Measurements from ENCODE around the gene TLE6. TPM values are rescaled to one million over a fixed set of nuclear protein-coding genes. Genes with fewer than 3 reads are reported as not detected.
A peak's percentile ranks its signal among the peaks of the same experiment; 100 is the strongest.

Gene TLE6
- total and polyA plus RNA-seq, 4 donors = 0.47 to 2.8 (median 1.2) TPM

DNA sequence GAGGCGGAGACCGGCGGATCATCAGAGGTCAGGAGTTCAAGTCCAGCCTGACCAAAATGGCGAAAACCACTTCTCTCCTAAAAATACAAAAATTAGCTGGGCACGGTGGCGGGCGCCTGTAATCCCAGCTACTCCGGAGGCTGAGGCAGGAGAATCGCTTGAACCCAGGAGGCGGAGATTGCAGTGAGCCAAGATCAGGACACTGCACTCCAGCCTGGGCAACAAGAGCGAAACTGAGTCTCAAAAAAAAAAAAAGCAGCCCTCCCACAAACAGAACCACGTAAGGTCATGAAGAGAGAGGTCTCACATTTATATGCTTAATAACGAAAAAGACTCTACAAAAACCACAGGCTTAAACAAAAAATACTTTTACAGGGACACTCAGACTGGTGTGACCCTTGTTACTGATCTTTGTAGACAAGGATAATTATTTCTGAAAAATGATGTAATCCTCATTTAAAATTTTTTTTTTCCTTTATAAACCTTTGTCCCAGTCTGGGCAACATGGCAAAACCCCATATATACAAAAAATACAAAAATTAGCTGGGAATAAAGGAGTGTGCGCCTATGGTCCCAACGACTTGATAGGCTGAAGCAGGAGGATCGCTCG lies 31.7 kb upstream of the TLE6 start:
- H3K4me1 ChIP-seq (ENCODE audit: control insufficient read depth in 4 of 4, insufficient read depth in 4 of 4, low read length in 3 of 4) = peaks cover 8 to 22% (median 17%) of the 10 kb centered on the region in 4 donors
- no peak overlapping the region for H3K9ac ChIP-seq (ENCODE audit: low read depth in 1 of 2, low read length in 2 of 2)
- no peaks in the 10 kb centered on the region for H3K9me3 ChIP-seq (ENCODE audit: control insufficient read depth in 4 of 4, low read length in 3 of 4)
- no peaks in the 10 kb centered on the region for H3K27me3 ChIP-seq (ENCODE audit: control insufficient read depth in 4 of 4, insufficient read depth in 4 of 4, low read length in 3 of 4)
- no peak for TF ChIP-seq RXRA (IDR thresholded peaks at IDR 0.05)
- TF ChIP-seq SP1 (IDR thresholded peaks at IDR 0.05) = no peak
- no peak for TF ChIP-seq NR2F2 (IDR thresholded peaks at IDR 0.05)
- TF ChIP-seq YY1 (IDR thresholded peaks at IDR 0.05) = no peak
- TF ChIP-seq JUND (IDR thresholded peaks at IDR 0.05) = no peak
- TF ChIP-seq RAD21 (IDR thresholded peaks at IDR 0.05) = no peak
- no peak for TF ChIP-seq HNF4G (IDR thresholded peaks at IDR 0.05)
- TF ChIP-seq FOXA1 (IDR thresholded peaks at IDR 0.05) = no peak
- no peak for TF ChIP-seq HNF4A (conservative IDR thresholded peaks at IDR 0.05)
- TF ChIP-seq, protein P1, sequence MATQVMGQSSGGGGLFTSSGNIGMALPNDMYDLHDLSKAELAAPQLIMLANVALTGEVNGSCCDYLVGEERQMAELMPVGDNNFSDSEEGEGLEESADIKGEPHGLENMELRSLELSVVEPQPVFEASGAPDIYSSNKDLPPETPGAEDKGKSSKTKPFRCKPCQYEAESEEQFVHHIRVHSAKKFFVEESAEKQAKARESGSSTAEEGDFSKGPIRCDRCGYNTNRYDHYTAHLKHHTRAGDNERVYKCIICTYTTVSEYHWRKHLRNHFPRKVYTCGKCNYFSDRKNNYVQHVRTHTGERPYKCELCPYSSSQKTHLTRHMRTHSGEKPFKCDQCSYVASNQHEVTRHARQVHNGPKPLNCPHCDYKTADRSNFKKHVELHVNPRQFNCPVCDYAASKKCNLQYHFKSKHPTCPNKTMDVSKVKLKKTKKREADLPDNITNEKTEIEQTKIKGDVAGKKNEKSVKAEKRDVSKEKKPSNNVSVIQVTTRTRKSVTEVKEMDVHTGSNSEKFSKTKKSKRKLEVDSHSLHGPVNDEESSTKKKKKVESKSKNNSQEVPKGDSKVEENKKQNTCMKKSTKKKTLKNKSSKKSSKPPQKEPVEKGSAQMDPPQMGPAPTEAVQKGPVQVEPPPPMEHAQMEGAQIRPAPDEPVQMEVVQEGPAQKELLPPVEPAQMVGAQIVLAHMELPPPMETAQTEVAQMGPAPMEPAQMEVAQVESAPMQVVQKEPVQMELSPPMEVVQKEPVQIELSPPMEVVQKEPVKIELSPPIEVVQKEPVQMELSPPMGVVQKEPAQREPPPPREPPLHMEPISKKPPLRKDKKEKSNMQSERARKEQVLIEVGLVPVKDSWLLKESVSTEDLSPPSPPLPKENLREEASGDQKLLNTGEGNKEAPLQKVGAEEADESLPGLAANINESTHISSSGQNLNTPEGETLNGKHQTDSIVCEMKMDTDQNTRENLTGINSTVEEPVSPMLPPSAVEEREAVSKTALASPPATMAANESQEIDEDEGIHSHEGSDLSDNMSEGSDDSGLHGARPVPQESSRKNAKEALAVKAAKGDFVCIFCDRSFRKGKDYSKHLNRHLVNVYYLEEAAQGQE (IDR thresholded peaks at IDR 0.05) = no peak
- no peak for TF ChIP-seq TAF1 (conservative IDR thresholded peaks at IDR 0.05)
- TF ChIP-seq, protein P2, sequence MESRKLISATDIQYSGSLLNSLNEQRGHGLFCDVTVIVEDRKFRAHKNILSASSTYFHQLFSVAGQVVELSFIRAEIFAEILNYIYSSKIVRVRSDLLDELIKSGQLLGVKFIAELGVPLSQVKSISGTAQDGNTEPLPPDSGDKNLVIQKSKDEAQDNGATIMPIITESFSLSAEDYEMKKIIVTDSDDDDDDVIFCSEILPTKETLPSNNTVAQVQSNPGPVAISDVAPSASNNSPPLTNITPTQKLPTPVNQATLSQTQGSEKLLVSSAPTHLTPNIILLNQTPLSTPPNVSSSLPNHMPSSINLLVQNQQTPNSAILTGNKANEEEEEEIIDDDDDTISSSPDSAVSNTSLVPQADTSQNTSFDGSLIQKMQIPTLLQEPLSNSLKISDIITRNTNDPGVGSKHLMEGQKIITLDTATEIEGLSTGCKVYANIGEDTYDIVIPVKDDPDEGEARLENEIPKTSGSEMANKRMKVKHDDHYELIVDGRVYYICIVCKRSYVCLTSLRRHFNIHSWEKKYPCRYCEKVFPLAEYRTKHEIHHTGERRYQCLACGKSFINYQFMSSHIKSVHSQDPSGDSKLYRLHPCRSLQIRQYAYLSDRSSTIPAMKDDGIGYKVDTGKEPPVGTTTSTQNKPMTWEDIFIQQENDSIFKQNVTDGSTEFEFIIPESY (IDR thresholded peaks at IDR 0.05) = no peak
- no peak for DNase-seq (ENCODE audit: low spot score)
- H3K4me3 ChIP-seq (ENCODE audit: low read depth in 1 of 3, low read length in 3 of 3) = peak overlapping the region in 2 of 3 donors; percentile 60 to 78
- 51% methylated on average over 17 of the region's 17 CpGs for WGBS
- peak overlapping the region; percentile 92 to 94 for H3K27ac ChIP-seq (ENCODE audit: low read depth in 1 of 2, low read length in 2 of 2)
- H3K36me3 ChIP-seq (ENCODE audit: control insufficient read depth in 4 of 4, insufficient read depth in 3 of 4, low read depth in 1 of 4, low read length in 3 of 4) = no peaks in the 10 kb centered on the region

DNA sequence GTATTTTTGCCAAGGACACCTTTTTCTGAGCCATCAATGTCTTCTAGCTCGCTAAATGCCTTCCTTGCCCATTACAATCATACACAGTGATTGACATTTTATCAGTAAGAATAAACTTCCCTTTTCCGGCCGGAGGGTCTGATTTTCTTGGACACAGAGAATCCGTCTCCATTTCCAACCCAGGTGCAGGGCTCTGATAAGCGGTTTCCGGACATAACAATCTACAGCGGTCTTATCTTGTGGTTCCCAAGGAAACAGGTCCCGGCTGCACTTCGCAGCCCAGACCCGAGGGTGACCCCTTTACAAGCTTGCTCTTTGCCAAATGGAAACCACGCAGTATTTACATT lies 27.5 kb upstream of the TLE6 start:
- no peak for DNase-seq (ENCODE audit: low spot score)
- peak overlapping the region; percentile 67 to 77 for H3K9ac ChIP-seq (ENCODE audit: low read depth in 1 of 2, low read length in 2 of 2)
- peak overlapping the region; percentile 94 to 97 for H3K27ac ChIP-seq (ENCODE audit: low read depth in 1 of 2, low read length in 2 of 2)
- H3K4me1 ChIP-seq (ENCODE audit: control insufficient read depth in 4 of 4, insufficient read depth in 4 of 4, low read length in 3 of 4) = peaks cover 6 to 23% (median 17%) of the 10 kb centered on the region in 4 donors
- H3K4me3 ChIP-seq (ENCODE audit: low read depth in 1 of 3, low read length in 3 of 3) = peak overlapping the region; percentile 82 to 97 (median 93)
- TF ChIP-seq SP1 (IDR thresholded peaks at IDR 0.05) (no peak), RXRA (IDR thresholded peaks at IDR 0.05) (no peak), FOXA2 (IDR thresholded peaks at IDR 0.05) (no peak), JUND (IDR thresholded peaks at IDR 0.05) (no peak), GABPA (IDR thresholded peaks at IDR 0.05 in 1 of 2, conservative IDR thresholded peaks at IDR 0.05 in 1 of 2) (no peak), HNF4G (IDR thresholded peaks at IDR 0.05) (no peak), EGR1 (IDR thresholded peaks at IDR 0.05; ENCODE audit: low read depth in 2 of 2) (no peak), TAF1 (conservative IDR thresholded peaks at IDR 0.05) (no peak), RAD21 (IDR thresholded peaks at IDR 0.05) (no peak), YY1 (IDR thresholded peaks at IDR 0.05) (no peak), FOXA1 (IDR thresholded peaks at IDR 0.05) (no peak)
- TF ChIP-seq, protein P3, sequence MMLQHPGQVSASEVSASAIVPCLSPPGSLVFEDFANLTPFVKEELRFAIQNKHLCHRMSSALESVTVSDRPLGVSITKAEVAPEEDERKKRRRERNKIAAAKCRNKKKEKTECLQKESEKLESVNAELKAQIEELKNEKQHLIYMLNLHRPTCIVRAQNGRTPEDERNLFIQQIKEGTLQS (IDR thresholded peaks at IDR 0.05) = no peak
- TF ChIP-seq, protein P4, sequence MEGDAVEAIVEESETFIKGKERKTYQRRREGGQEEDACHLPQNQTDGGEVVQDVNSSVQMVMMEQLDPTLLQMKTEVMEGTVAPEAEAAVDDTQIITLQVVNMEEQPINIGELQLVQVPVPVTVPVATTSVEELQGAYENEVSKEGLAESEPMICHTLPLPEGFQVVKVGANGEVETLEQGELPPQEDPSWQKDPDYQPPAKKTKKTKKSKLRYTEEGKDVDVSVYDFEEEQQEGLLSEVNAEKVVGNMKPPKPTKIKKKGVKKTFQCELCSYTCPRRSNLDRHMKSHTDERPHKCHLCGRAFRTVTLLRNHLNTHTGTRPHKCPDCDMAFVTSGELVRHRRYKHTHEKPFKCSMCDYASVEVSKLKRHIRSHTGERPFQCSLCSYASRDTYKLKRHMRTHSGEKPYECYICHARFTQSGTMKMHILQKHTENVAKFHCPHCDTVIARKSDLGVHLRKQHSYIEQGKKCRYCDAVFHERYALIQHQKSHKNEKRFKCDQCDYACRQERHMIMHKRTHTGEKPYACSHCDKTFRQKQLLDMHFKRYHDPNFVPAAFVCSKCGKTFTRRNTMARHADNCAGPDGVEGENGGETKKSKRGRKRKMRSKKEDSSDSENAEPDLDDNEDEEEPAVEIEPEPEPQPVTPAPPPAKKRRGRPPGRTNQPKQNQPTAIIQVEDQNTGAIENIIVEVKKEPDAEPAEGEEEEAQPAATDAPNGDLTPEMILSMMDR (IDR thresholded peaks at IDR 0.05; ENCODE audit: low read depth, low read length, missing input control) = no peak
- TF ChIP-seq, protein P2 (IDR thresholded peaks at IDR 0.05) = no peak
- TF ChIP-seq, protein P5, sequence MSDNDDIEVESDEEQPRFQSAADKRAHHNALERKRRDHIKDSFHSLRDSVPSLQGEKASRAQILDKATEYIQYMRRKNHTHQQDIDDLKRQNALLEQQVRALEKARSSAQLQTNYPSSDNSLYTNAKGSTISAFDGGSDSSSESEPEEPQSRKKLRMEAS (IDR thresholded peaks at IDR 0.05) = no peak
- H3K9me3 ChIP-seq (ENCODE audit: control insufficient read depth in 4 of 4, low read length in 3 of 4) = no peaks in the 10 kb centered on the region
- no peaks in the 10 kb centered on the region for H3K27me3 ChIP-seq (ENCODE audit: control insufficient read depth in 4 of 4, insufficient read depth in 4 of 4, low read length in 3 of 4)
- WGBS = under 1% methylated on average over 11 of the region's 11 CpGs
- no peaks in the 10 kb centered on the region for H3K36me3 ChIP-seq (ENCODE audit: control insufficient read depth in 4 of 4, insufficient read depth in 3 of 4, low read depth in 1 of 4, low read length in 3 of 4)

Measured in liver (tissue), 9 donors.